Inflammatory macrophage treated with lipopolysaccharide for 4 hours (primary cell): Measurements from ENCODE around the gene AGBL1.

Experiments used
- DNase-seq: peaks from one replicate; pipeline ENCODE4 v3.0.0-alpha.2; 2020

AGBL1 gene

GRCh38 chr15:86903642-86904421 is 824.2 kb downstream of the AGBL1 start:
- DNase-seq, result no peak

- DNase-seq, result no peak
Observed at GRCh38 chr15:86905625-86906256, 826.1 kb downstream of the AGBL1 start.

DNA sequence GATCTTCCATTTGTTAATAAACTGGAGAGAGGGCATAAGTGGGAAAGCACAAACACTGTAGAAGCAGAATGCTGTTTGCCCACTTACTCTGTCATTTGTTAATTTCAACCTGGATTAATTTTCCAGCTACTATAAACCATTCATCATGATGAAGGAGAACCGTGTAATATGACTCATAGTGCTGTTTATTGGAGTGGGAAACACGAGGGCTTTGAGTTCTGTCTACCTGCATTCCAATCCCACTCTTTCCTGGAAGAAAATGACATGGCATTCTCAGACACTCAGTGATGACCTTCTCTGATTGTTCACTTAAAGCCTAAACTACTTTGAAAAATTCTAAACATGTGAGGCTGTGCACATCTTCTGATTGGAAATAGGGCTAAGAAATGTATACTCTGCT is 826.7 kb downstream of the AGBL1 start:
- DNase-seq, result no peak

DNA sequence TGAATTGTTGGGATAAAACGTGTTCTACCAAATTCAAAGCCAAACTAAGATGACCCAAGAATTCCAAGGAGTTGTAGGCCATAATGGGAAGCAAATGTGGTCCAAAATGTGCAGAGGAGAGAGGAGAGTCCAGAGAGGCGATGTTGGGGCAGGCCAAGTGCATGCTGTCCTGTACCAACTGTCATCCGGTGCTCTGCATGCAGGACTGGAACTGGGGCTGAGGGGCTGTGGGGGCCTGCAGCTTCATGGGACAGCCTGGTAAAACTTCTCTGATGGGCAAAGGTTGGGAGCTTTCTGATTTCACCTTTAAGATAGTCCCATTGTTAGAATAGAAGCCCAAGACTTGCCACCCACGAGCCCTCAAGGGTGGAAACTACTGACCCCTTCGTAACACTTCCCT is 831.4 kb downstream of the AGBL1 start:
- no peak for DNase-seq

- no peak for DNase-seq
Observed at GRCh38 chr15:86912661-86913060, 833.0 kb downstream of the AGBL1 start.

DNA sequence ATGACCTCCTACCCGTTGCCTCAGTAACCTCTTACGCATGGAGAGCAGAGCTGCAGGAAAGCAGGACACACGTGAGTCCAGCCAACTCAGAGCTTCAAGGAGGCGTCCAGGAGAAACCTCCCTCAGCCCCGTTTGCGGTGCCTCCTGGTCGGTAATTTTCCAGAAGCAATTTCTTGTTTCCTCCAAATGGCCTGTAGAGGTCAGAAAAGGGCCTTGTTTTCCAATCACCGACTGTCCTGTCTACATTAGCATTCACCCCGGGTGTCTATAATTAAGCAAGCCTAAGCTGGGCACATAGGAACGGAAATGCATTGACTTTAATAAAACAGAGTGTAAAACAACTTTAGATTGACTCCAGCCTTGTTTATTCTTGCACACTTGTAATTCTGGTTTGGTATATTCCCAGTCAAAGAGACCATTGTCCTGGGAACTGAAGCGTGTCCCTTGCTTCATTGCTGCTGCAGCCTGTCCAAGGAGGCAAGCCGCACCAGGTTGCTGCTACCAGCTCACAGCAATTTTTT is 836.2 kb downstream of the AGBL1 start:
- DNase-seq, result peak; percentile 2

DNA sequence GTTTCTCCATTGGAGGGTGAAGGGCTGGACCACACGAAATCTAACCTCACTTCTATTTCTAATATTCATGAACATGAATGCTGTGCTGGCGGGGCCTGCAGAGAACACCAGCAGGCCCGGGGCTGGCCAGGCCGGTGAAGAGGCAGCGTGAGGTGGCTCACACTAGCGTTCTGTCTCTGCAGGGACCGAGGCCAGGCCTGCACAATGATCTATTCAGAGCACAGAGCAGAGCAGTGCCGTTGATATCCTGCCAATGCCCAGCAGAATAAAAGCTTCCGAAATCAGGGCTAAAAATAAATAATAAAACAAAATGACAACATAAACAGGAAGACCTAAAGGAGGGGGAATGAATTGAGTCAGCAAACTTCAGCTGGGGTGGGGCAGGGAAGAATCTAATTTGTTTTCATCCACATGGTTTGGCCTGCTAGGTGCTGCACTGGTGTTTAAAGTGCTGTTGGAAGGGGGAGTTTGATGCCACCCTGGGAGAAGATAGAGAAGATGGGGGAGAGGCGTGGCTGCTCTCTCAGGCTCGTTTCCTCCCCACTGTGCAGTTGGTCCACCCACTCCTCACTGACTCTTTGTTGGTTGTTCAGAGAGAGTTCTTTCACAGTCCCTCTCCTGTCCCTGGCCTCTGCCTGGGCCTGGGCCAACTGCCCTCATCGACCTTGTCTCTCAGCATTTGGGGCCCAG is 837.1 kb downstream of the AGBL1 start:
- no peak for DNase-seq

GRCh38 chr15:86917361-86917671 is 837.6 kb downstream of the AGBL1 start:
- DNase-seq, result no peak

DNA sequence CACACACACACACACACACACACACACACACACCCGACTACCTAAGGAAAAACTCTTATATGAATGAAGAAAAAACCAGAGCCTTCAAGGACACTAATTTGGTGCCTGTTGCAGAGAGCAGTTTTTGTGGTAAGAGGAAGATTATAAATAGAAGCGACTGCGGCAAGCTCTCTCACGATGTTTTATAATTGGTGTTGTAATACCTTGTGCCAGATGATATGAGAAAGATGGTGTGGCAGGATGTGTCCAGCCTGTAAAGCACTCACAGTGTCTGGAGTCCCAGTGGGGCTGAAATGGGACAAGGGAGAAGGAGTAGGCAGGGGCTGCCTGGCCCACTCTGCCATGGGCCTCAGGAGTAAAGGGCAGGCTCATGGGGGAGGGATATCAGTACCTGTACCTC is 839.9 kb downstream of the AGBL1 start:
- DNase-seq, result no peak

DNA sequence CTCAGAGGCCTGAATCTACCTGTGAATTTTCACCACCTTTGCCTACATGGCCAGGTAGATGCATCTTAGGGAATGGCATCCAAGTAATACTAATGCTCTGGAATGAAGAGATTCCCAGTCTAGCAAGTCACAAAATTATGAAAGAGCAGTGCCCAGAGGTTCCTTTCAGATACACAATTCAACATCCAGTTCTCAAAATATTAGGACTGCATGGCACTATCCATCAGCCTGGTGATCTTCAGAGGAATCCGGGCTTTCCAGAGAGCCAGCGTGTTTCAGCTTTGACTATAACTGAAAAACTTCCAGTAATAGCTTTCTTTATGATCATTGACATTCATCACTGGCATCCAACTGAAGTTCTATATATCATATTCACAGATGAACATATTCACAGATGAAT is 849.8 kb downstream of the AGBL1 start:
- no peak for DNase-seq

- no peak for DNase-seq
Observed at GRCh38 chr15:86932456-86932855, 852.8 kb downstream of the AGBL1 start.

DNA sequence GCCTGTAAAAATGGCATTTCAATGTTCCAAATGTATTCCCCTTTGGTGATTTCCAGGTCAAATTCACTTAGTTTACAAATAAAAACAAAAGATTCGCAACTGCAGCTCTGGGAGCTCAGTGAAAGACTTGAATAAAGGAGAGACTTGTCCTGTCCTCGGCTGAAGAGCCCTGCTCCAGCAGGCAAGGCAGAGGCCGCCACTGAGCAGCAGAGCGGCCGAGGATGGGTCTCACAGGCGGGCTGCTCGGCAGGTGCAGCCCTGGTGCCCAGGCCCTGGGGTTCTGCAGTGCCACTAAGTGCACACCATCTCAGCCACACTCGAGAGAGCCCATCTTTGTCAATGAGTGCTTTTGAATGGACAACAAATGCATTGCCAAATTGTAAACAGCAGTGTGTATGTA is 856.2 kb downstream of the AGBL1 start:
- no peak for DNase-seq

- DNase-seq, result no peak
Observed at GRCh38 chr15:86942285-86942684, 862.6 kb downstream of the AGBL1 start.

- no peak for DNase-seq
Observed at GRCh38 chr15:86948719-86949118, 869.0 kb downstream of the AGBL1 start.

DNA sequence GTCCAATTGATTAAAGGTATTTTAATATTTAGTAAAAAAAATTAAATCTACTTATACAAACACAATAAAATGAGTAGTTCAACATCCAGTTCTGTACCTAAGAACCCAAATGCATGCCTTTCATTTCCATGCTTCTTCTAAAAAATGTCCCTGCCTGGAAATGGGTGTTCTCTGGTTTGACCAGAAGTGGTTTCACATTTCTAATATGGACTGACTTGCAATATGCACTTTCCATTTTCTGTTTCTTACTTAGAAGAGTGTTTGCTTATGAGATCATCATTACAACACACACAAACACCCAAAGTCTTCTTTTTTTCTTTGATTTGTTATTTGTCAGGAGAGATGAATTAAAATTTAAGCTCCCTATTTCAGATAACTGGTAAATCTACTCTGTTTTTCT is 879.6 kb downstream of the AGBL1 start:
- DNase-seq, result no peak

- no peak for DNase-seq
Observed at GRCh38 chr15:86961669-86962068, 882.0 kb downstream of the AGBL1 start.

DNA sequence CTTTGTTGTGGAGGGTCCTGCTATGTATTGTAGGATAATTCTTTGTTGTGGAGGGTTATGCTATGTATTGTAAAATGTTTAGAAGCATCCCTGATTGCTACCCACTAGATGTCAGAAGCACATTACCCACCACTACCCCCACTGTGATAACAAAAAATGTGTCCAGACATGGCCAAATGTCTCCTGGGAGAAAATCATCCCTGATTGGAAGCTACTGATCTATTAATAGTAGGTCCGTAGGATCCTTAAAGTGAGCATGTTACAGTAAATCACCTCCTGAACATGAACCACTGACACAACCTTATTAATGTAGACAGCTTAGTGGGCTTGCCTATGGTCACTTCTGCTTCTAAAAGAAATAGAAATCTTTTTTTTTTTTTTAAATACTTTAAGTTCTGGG is 884.6 kb downstream of the AGBL1 start:
- no peak for DNase-seq

DNA sequence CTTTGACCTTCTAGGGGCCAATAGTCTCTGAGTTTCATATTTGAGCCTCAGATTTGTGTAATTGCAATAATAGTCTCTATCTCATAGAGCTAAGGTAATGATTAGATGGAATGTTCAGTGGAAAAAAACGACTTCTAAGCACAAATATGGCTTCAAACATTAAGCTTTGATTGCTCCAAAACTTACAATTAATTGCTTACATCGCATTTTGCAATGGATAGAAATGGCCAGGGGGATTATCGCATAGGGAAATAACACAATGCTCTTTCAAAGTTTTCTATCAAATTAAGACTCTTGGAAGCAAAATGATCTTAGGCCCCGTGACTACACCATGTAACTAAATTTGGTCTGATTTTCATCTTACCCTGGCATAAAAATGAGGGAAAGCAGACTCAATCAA is 888.6 kb downstream of the AGBL1 start:
- no peak for DNase-seq

DNA sequence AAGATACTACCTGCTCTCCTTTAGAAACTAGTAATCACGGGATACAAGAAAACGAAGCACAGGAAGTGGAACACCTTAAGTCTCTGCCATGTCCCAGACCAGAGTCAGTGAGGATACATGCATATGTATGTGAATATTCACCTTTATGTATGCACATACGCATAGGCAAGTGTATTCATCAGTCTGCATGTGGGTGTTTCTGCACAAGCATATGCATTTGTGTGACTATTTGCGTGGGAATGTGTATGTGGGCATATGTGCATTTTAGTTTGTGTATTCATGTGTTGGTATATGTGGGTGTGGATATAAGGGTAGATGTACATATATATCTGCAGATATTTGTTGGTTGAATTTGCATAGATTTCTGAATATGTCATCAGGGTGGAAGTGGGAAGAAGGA is 889.7 kb downstream of the AGBL1 start:
- DNase-seq, result no peak

DNA sequence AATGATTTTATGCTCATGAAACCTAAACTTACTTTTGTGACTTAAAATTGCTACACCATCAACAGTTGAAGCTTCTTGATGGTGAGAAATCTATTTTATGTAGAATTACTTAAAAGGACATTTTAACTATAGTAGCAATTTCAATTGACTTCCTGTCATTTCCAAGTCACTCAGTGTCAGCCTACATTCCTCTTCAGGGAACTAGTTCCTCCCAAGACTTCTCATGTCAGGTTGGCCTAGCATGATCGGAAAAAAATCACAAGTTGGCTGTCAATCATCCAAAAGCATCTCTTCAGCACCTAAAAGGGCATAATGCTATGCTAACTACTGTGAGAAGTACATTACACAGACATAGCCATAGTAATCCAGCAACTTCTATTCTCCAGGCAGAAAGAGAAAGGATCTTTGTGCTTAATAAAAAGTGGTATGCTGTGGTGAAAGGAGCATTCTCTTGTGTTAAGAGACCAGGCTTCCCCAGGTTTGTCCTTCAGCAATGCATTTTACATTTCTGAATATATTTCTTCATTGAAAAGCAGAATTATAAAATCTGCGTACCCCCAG is 893.7 kb downstream of the AGBL1 start:
- DNase-seq, result no peak

- no peak for DNase-seq
Observed at GRCh38 chr15:86988033-86988432, 908.4 kb downstream of the AGBL1 start.

DNA sequence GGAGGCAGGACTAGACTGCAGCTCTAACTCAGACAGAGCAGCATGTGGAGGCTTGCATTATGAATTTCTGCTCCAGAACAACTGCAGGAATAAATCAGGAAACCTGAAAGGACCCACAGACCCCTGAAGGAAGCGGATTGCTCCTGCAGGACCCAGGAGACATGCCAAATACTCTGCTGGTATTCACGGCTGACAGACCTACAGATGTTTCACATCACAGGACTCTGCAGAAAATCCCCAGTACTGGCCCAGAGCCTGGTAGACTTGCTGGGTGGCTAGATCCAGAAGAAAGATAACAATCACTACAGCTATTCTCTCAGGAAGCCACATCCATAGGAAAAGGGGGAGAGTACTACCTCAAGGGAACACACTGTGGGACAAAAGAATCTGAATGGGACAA is 942.1 kb downstream of the AGBL1 start:
- no peak for DNase-seq

- no peak for DNase-seq
Observed at GRCh38 chr15:87031540-87032230, 952.0 kb downstream of the AGBL1 start.
